ENCODE results near the gene CHMP2A. TPM values are rescaled to one million over a fixed set of nuclear protein-coding genes. Genes with fewer than 3 reads are reported as not detected.

Gene CHMP2A
- total and polyA plus RNA-seq, 2 of the 13 experiments (the other 11 are each of a cell fraction or from before 2014, with no cell fraction given), result 49.7 to 55.0 TPM

GRCh38 chr19:58543826-58544590 is 10.9 kb downstream of the CHMP2A start, which contains the start of gene TRIM28 (continued):
- TF ChIP-seq RERE (CRISPR knock-in tag; IDR thresholded peaks at IDR 0.05; ENCODE audit: low read depth) (no peak), ZGPAT (CRISPR knock-in tag; IDR thresholded peaks at IDR 0.05) (peak; percentile 75), RFX1 (IDR thresholded peaks at IDR 0.05) (no peak), ZSCAN22 (CRISPR knock-in tag; IDR thresholded peaks at IDR 0.05) (peak; percentile 81; the same call in 1 of the 2 replicates), IRF2 (CRISPR knock-in tag; IDR thresholded peaks at IDR 0.05) (no peak; the same call in 1 of the 2 replicates), ZNF788 (CRISPR knock-in tag; IDR thresholded peaks at IDR 0.05; ENCODE audit: borderline replicate concordance) (peak; percentile 33; the same call in 1 of the 2 replicates), ZNF232 (CRISPR knock-in tag; IDR thresholded peaks at IDR 0.05; ENCODE audit: borderline replicate concordance) (peak; percentile 67; the same call in 1 of the 2 replicates), CSRNP2 (CRISPR knock-in tag; conservative IDR thresholded peaks at IDR 0.05; ENCODE audit: low read depth) (peak; percentile 40; the same call in 1 of the 2 replicates), ZNF564 (CRISPR knock-in tag; IDR thresholded peaks at IDR 0.05) (no peak), ZNF646 (CRISPR knock-in tag; IDR thresholded peaks at IDR 0.05) (no peak), MXI1 (IDR thresholded peaks at IDR 0.05; ENCODE audit: borderline replicate concordance, low read depth, low read length) (peak; percentile 12; the same call in 1 of the 3 replicates), ZFP62 (CRISPR knock-in tag; IDR thresholded peaks at IDR 0.05) (0 out of 2 replicates have a peak, but pooled peaks have one; percentile 26)
